ENCODE data around the gene BMP10.

BMP10 gene

DNA sequence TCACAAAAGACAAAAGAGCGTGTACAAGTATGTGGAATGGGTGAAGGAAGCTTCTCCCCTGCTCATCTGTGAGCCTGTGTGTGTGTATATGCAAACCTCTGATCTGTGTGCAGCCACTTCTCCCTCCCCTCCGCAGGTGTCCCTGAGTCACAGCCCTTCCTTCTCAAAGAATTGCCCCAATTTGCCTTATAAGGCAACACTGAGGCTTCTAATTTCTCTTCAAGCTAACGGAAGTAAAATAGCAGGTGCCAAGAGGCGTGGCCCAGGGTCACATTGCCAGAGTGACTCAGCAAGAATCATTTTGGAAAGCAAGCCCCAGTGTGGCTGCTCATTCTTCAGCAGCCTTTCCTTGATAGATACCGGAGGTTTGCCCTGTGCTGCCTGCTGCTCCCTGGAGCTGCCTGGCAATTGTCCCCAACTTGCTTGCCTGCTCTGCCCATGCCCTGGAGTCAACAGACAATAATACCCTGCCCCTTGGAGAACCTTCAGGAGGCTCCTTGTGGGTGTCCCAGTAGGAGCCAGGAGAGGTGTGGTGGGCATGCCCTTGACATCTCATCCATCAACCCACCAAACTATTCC is 37.3 kb upstream of the BMP10 start:
- Histone ChIP-seq H3K9me3 (ENCODE audit: control insufficient read depth, low read length) (no peaks in the 10 kb centered on the region), H3K27me3 (ENCODE audit: control insufficient read depth in 1 of 2, insufficient read depth in 1 of 2, low read length in 2 of 2) (no peaks in the 10 kb centered on the region), H3K79me1 (replicated peaks; ENCODE audit: low read length, poor library complexity, severe bottlenecking) (no peaks in the 10 kb centered on the region), H3K4ac (ENCODE audit: low read depth in 1 of 2, low read length in 2 of 2) (peak overlapping the region in 1 of 2 experiments; percentile 1), H3K4me3 (ENCODE audit: insufficient read depth in 1 of 2, low read depth in 1 of 2, low read length in 2 of 2) (no peak overlapping the region), H3K23ac (ENCODE audit: low read length in 2 of 2) (no peak overlapping the region), H2BK12ac (ENCODE audit: low read length in 2 of 2) (peak overlapping the region in 1 of 2 experiments; percentile 21), H2BK15ac (ENCODE audit: low read depth, poor library complexity, severe bottlenecking) (no peak overlapping the region), H2BK5ac (ENCODE audit: low read depth, low read length, poor library complexity, severe bottlenecking) (no peak overlapping the region), H2BK120ac (ENCODE audit: low read depth, low read length) (no peak overlapping the region), H3K18ac (ENCODE audit: low read depth in 1 of 2, low read length in 2 of 2) (no peak overlapping the region), H3K4me1 (ENCODE audit: control insufficient read depth, insufficient read depth, low read depth, low read length) (peaks cover 12% of the 10 kb centered on the region), H4K91ac (ENCODE audit: low read length) (peak overlapping the region; percentile 12), H4K8ac (ENCODE audit: low read length) (no peak overlapping the region), H2AFZ (ENCODE audit: low read depth, low read length) (no peak overlapping the region), H2AK5ac (ENCODE audit: low read length, severe bottlenecking) (peak overlapping the region; percentile 57), H3K27ac (ENCODE audit: low read length, poor library complexity, severe bottlenecking) (peak overlapping the region; percentile 8), H3K14ac (ENCODE audit: low read length in 2 of 2) (no peak overlapping the region), H3K4me2 (ENCODE audit: low read length, poor library complexity, severe bottlenecking) (no peak overlapping the region), H3K9ac (ENCODE audit: low read length) (no peak overlapping the region), H3K36me3 (ENCODE audit: control insufficient read depth in 1 of 2, insufficient read depth in 2 of 2, low read depth in 1 of 2, low read length in 2 of 2) (no peaks in the 10 kb centered on the region)
- DNase-seq, result no peak
- WGBS, result 64% methylated on average over 5 of the region's 5 CpGs

DNA sequence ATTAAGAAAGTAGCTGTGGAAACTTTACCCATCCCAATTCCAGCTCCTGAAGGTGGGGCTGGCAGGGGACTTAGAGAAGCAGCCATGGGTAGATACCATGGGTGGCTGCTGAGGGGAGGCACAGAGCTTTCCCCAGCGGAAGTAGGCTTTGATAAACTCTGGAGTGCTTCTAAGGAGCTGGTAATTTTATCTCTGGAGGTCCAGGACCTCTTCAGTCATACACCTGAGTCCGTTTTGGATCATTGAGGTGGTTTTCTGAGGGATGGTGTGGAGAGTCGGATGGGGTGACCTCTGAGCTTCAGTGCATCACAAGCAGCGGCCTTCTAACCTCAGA is 36.7 kb upstream of the BMP10 start:
- no peak overlapping the region for H3K23ac ChIP-seq (ENCODE audit: low read length in 2 of 2)

DNA sequence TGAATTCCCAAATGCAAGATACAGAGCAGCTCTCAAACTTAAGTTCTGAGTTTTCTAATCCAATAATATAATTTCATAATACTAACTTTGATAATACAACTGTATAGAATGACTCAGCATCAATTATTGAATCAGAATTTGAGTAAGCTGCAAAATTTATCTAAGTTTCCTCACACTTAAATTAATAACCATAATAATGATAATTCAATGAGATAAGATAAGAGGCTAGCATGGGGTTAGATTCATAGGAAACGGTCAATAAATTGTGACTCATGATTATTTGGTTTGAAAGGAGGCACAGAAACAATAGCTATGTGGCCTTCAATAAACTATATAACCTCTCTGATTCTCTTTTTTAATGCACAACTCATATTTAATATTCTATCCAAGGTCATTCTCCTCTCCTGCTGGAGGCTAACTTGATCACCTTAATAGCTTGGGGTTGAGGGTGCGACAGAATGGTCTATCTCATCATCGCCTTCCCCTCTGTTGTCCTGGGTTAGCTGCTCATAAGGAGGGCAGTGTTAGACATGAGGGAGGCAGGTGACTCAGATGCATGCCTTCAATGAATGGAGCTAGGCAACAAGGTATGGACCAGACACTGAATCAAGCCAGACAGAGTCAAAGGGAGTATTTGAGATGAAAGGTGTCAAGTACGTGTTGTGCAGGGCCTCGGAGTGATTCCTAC is 36.2 kb upstream of the BMP10 start:
- Histone ChIP-seq H3K36me3 (ENCODE audit: control insufficient read depth in 1 of 2, insufficient read depth in 2 of 2, low read depth in 1 of 2, low read length in 2 of 2) (no peaks in the 10 kb centered on the region), H2BK120ac (ENCODE audit: low read depth, low read length) (no peak overlapping the region), H3K27me3 (ENCODE audit: control insufficient read depth in 1 of 2, insufficient read depth in 1 of 2, low read length in 2 of 2) (no peaks in the 10 kb centered on the region), H2AK5ac (ENCODE audit: low read length, severe bottlenecking) (no peak overlapping the region), H3K4me1 (ENCODE audit: control insufficient read depth, insufficient read depth, low read depth, low read length) (peaks cover 12% of the 10 kb centered on the region), H3K4me3 (ENCODE audit: insufficient read depth in 1 of 2, low read depth in 1 of 2, low read length in 2 of 2) (no peak overlapping the region), H4K8ac (ENCODE audit: low read length) (no peak overlapping the region), H3K23ac (ENCODE audit: low read length in 2 of 2) (no peak overlapping the region), H3K14ac (ENCODE audit: low read length in 2 of 2) (no peak overlapping the region), H2BK12ac (ENCODE audit: low read length in 2 of 2) (no peak overlapping the region), H2AFZ (ENCODE audit: low read depth, low read length) (no peak overlapping the region), H3K9ac (ENCODE audit: low read length) (no peak overlapping the region), H2BK5ac (ENCODE audit: low read depth, low read length, poor library complexity, severe bottlenecking) (no peak overlapping the region), H3K79me1 (replicated peaks; ENCODE audit: low read length, poor library complexity, severe bottlenecking) (no peaks in the 10 kb centered on the region), H3K27ac (ENCODE audit: low read length, poor library complexity, severe bottlenecking) (no peak overlapping the region), H3K18ac (ENCODE audit: low read depth in 1 of 2, low read length in 2 of 2) (no peak overlapping the region), H3K4ac (ENCODE audit: low read depth in 1 of 2, low read length in 2 of 2) (no peak overlapping the region), H3K4me2 (ENCODE audit: low read length, poor library complexity, severe bottlenecking) (no peak overlapping the region), H2BK15ac (ENCODE audit: low read depth, poor library complexity, severe bottlenecking) (no peak overlapping the region), H4K91ac (ENCODE audit: low read length) (no peak overlapping the region), H3K9me3 (ENCODE audit: control insufficient read depth, low read length) (no peaks in the 10 kb centered on the region)
- no peak for DNase-seq
- WGBS, result 98% methylated on average over 4 of the region's 5 CpGs

More for the DNA sequence above, 36.7 kb upstream of the BMP10 start:
- WGBS, result 95% methylated on average over 4 of the region's 4 CpGs
- no peak overlapping the region for H2BK12ac ChIP-seq (ENCODE audit: low read length in 2 of 2)
- H3K14ac ChIP-seq (ENCODE audit: low read length in 2 of 2), result no peak overlapping the region
- H3K4ac ChIP-seq (ENCODE audit: low read depth in 1 of 2, low read length in 2 of 2), result no peak overlapping the region
- no peaks in the 10 kb centered on the region for H3K27me3 ChIP-seq (ENCODE audit: control insufficient read depth in 1 of 2, insufficient read depth in 1 of 2, low read length in 2 of 2)
- no peak overlapping the region for H2BK5ac ChIP-seq (ENCODE audit: low read depth, low read length, poor library complexity, severe bottlenecking)
- no peak for DNase-seq
- no peaks in the 10 kb centered on the region for H3K36me3 ChIP-seq (ENCODE audit: control insufficient read depth in 1 of 2, insufficient read depth in 2 of 2, low read depth in 1 of 2, low read length in 2 of 2)
- no peaks in the 10 kb centered on the region for H3K9me3 ChIP-seq (ENCODE audit: control insufficient read depth, low read length)
- peaks cover 12% of the 10 kb centered on the region for H3K4me1 ChIP-seq (ENCODE audit: control insufficient read depth, insufficient read depth, low read depth, low read length)
- H2AK5ac ChIP-seq (ENCODE audit: low read length, severe bottlenecking), result no peak overlapping the region
- H2BK15ac ChIP-seq (ENCODE audit: low read depth, poor library complexity, severe bottlenecking), result no peak overlapping the region
- H2BK120ac ChIP-seq (ENCODE audit: low read depth, low read length), result no peak overlapping the region
- H3K9ac ChIP-seq (ENCODE audit: low read length), result no peak overlapping the region
- H3K18ac ChIP-seq (ENCODE audit: low read depth in 1 of 2, low read length in 2 of 2), result no peak overlapping the region
- no peak overlapping the region for H4K8ac ChIP-seq (ENCODE audit: low read length)
- no peak overlapping the region for H2AFZ ChIP-seq (ENCODE audit: low read depth, low read length)
- H3K27ac ChIP-seq (ENCODE audit: low read length, poor library complexity, severe bottlenecking), result peak overlapping the region; percentile 2
- no peaks in the 10 kb centered on the region for H3K79me1 ChIP-seq (replicated peaks; ENCODE audit: low read length, poor library complexity, severe bottlenecking)
- no peak overlapping the region for H3K4me2 ChIP-seq (ENCODE audit: low read length, poor library complexity, severe bottlenecking)
- no peak overlapping the region for H3K4me3 ChIP-seq (ENCODE audit: insufficient read depth in 1 of 2, low read depth in 1 of 2, low read length in 2 of 2)
- no peak overlapping the region for H4K91ac ChIP-seq (ENCODE audit: low read length)

DNA sequence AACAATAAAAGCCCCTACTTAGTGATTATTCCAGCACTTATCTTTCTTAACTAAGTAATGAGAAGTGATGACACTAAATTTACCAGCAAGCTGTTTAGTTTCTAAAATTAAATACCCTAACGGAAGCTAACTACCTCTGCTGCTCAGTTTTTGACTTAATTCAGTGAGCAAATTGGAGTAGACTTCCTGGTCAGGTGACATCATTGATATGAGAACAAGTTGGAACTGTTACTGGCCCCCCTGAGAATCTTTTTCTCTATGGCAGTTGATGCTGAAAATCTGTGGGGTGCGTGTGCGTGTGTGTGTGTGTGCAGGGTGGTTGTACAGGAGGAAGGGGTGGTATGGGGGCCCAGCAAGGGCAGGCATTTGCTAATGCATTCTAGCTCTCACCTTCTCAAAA is 35.5 kb upstream of the BMP10 start:
- no peak overlapping the region for H3K18ac ChIP-seq (ENCODE audit: low read depth in 1 of 2, low read length in 2 of 2)
- H2AK5ac ChIP-seq (ENCODE audit: low read length, severe bottlenecking), result no peak overlapping the region
- H2BK5ac ChIP-seq (ENCODE audit: low read depth, low read length, poor library complexity, severe bottlenecking), result no peak overlapping the region
- H3K36me3 ChIP-seq (ENCODE audit: control insufficient read depth in 1 of 2, insufficient read depth in 2 of 2, low read depth in 1 of 2, low read length in 2 of 2), result no peaks in the 10 kb centered on the region
- no peak overlapping the region for H3K14ac ChIP-seq (ENCODE audit: low read length in 2 of 2)
- H4K8ac ChIP-seq (ENCODE audit: low read length), result no peak overlapping the region
- H3K4me3 ChIP-seq (ENCODE audit: insufficient read depth in 1 of 2, low read depth in 1 of 2, low read length in 2 of 2), result no peak overlapping the region
- no peak overlapping the region for H2BK120ac ChIP-seq (ENCODE audit: low read depth, low read length)
- no peaks in the 10 kb centered on the region for H3K79me1 ChIP-seq (replicated peaks; ENCODE audit: low read length, poor library complexity, severe bottlenecking)
- no peak for DNase-seq
- H3K23ac ChIP-seq (ENCODE audit: low read length in 2 of 2), result no peak overlapping the region
- no peak overlapping the region for H2AFZ ChIP-seq (ENCODE audit: low read depth, low read length)
- no peak overlapping the region for H3K9ac ChIP-seq (ENCODE audit: low read length)
- 90% methylated on average over 1 of the region's 3 CpGs for WGBS
- H3K4ac ChIP-seq (ENCODE audit: low read depth in 1 of 2, low read length in 2 of 2), result no peak overlapping the region
- no peak overlapping the region for H2BK12ac ChIP-seq (ENCODE audit: low read length in 2 of 2)
- no peak overlapping the region for H4K91ac ChIP-seq (ENCODE audit: low read length)
- peaks cover under 1% of the 10 kb centered on the region for H3K9me3 ChIP-seq (ENCODE audit: control insufficient read depth, low read length)
- H3K27me3 ChIP-seq (ENCODE audit: control insufficient read depth in 1 of 2, insufficient read depth in 1 of 2, low read length in 2 of 2), result no peaks in the 10 kb centered on the region
- H3K4me2 ChIP-seq (ENCODE audit: low read length, poor library complexity, severe bottlenecking), result no peak overlapping the region
- H2BK15ac ChIP-seq (ENCODE audit: low read depth, poor library complexity, severe bottlenecking), result no peak overlapping the region
- H3K27ac ChIP-seq (ENCODE audit: low read length, poor library complexity, severe bottlenecking), result no peak overlapping the region
- H3K4me1 ChIP-seq (ENCODE audit: control insufficient read depth, insufficient read depth, low read depth, low read length), result peaks cover 12% of the 10 kb centered on the region

Measured in mesenchymal stem cell (in vitro differentiated cells and primary cell).